Stimulated activated CD4-positive, alpha-beta T cell treated with anti-CD3 and anti-CD28 coated beads, TNF-alpha, amount 100 ng/mL, for 24 hours (primary cell): ENCODE data around the gene CPM.

Source experiments
- DNase-seq, 3 experiments: peaks; one replicate each; pipeline ENCODE4 v3.0.0-alpha.2; 2020; ENCODE audit warnings: low read depth in 3 of 3

Gene CPM

DNA sequence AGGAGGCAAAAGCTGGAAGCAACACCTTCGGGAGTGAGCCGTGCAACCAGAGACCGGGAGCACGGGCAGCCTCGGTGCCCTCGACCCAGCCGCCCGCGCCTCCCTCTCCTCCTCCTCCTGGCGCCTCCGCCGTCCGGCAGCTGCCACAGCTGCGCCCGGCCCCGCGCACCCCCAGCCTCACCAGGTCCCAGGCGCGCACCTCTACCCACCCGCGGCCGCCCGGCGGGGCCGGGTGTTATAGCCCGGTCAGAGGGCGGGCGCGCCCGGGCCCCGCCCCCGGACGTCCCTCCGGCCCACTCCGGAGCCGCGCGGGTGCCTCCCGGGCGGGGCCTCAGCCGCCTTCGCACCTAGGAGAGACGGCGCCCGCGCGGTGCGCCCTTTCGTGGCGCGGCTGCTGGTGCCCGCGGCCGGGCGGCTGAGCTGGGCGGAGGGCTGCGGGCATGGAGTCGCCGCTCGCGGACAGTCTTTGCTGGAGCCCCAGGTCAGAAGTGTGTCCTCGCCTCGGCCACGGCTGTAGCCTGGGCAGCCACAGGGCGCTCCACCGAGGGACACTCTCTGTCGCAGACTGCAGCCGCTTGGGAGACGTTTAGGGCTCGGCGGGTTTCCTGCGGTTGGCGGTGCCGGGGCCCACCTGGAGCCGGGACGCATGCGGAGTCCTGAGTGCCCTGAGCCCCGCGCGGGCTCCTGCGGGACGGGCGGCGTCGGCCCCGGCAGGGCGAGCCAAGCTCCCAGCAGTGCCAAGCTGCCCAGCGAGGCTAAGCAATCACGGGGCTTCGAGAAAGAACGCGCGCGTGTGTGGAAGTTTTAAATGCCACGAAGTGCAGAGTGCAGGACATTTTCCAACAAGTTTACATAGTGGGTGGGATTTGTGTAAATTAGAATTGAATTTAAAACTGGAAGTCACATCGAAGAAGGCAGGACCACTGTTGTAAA lies at the start of gene CPM:
CPM (minus strand) TSS at position 211 of the 933 bp plus-strand sequence. CDS start 334 bp downstream, outside the sequence.
- peak; percentile 50 to 78 (median 58) for DNase-seq

DNA sequence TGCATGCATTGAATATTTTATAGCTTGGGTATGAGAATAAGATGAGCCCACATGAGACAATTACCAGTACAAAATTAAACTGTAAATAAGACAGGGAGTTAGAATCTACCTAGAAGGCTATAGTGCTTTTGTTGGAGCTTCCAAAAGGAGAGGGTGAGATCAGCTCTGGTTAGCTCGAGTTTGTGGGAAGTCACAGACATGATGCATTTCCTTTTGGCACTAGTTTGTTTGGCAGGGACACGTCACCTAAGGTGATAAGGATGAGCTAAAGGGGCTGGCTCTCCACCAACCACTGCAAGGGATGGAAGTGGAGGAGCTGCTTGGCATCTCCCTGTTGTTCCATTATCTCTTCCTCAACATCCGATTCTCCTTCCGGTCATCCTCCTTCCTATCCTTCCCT lies 48.5 kb upstream of the CPM start:
- no peak for DNase-seq

DNA sequence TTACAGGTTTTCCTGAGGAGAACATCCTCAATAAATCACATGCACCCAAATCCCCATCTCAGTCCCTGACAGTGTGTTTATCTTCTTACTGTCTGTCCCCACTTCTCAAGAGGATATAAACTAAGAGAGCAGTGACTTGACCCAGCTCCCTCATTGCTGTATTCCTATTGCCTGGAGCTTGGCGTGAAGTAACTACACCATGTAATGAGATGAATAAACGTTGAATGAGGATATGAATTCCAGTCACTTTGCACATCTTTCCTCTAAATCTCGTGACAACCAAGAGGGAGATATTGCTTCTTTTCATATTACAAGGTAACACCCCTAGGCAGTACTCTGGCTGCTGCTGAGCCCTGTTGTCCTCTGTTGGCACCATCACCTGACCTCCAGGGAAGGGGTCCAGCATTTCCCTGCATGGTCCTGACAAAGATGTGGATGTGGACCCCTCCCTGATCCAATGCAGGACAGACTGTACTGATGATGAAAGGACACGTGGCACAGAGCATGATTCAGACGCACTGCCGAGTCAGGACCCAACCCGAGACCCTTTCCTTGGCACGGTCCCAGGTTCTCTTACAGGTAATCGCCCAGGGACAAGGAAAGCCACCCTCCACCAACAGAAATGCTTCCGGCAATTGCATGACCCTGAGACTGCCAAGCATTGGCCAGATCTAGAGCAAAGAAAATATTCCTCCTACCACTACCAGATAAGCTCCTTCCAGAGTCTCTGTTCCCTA lies 47.7 kb upstream of the CPM start:
- no peak for DNase-seq

DNA sequence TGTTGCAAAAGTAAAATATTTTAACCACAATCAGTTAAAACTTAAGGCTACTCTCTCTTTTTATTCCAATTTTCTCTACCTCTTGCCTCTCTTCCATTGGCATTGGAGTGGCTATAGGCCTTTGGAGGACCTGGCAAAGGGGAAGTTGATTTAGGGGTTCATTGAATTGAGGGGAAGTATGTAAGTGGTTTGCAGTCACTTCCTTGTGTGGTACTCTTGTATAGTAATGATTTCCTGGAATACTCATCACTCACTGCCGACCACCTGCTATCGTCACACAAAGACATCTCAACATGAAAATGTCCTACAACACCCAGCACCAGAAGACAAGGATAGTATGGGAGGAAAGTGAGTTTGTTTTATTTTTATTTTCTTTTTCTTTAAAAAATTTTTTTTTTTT lies 45.7 kb upstream of the CPM start:
- no peak for DNase-seq

DNA sequence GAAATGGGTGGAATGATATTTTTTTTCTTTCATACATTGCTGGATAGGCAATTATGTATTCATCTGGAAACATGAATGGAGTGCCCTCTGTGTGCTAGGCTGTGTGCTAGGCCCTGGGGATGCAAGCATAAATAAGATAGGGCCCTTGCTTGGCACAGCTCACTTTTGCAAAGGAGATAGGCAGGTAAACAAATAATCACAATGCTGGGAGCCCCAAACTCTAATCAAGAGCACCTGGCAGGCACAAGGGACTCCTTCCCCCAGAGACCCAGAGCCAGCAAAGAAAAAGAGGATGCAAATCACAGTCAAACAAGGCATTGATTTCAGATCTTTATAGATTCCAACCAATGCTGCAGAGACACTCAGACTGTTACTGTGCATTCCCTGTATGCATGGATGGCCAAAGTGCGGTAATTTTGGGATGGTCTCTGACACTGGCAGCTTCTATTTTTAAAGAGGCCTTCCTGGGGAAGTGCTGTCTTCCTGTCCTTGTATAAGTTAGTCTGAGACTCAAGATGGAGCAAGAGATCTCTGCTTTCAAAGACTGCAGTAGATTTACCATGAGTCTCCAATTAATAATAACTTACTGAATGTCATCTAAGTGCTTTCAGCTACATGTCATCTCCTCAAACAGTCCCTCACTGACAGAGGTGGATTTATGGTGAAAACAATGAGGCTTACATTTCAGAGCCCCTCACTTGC lies 45.1 kb upstream of the CPM start:
- no peak for DNase-seq

DNA sequence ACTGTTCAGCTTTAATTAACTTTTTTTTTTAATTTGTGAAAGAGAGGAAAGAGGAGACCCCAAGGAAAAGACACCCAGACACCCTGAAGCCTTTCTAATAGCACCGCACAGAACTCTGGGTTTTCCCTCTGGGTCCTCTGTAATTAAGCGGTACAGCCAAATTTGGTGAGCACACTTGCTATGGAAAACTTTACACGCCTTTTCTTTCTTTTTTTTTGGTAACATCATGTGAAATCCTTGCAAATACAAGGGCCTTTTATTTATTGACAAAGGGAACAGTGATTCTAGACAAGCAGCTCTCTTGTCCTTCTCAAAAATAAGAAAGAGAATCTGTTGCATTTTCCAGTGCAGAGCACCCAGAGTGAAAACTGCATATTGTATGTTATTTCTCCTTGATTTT lies 44.4 kb upstream of the CPM start:
- DNase-seq = no peak

DNA sequence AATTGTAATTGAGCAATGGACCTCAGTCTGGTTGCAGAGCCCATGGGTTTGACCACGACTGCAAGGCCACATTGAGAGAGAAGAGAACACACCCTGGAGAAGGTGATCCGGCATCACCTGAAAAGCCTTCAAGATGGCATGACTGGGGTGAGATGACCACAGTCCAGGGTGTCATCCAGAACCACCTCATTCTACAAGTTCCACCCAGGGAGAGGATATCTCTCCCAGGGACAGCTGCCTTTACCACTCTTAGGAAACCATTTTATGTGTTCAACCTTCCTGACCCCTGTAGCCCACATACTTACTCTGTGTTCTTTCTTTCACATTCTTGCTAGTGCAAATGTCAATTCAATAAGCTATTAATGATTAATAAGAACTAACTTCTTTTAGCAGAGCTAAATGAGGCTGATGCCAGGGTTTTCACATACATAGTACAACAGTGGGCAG lies 43.4 kb upstream of the CPM start:
- no peak for DNase-seq

DNA sequence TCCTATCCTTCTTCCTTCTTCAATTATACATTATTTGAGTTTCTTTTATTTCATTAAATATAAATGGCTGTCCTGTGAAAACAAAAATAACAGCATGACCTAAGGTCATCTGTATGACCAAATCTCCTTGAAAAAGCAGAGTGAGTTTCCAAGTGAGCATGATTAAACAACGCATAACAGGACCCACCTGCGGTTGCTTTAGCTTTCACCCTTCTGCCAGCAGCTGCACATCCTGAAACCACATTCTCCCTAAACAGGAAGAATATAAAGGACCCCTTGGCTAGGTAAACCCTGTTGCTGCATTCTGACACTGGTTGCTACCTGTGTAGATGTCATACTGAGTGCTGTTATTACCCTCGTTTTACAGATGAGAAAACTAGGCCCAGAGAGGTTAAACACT lies 42.8 kb upstream of the CPM start:
- no peak for DNase-seq

DNA sequence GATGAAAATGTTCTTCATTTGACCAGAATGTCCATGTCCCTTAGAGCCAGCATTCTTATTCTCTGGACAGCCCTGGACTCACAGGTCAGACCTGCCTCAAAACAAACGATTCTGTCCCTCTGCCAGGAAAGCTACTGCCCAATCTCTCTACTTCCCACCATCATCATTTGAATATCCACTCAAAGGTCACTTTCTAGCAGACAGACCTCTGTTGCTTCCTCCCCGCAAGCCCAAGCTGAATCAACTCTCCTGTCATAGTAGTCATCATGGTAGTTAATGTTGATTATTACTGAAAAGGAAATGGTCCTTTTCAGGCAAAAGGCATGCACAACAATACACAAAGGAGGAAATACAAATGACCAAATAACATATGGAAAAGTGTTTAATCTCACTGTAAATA lies 39.6 kb upstream of the CPM start:
- DNase-seq = no peak

DNA sequence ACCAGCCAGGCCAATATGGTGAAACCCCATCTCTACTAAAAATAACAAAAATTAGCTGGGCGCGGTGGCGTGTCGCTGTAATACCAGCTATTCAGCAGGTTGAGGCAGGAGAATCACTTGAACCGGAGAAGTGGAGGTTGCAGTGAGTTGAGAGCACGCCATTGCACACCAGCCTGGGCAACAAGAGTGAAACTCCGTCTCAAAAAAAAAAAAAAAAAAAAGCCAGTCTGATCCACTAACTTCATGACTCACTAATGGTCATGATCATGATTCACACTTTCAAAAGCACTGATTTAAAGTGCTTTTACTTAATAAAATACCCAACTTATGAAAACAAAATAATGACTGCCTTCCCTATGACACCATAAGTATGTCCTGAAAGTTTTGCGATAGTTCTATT lies 38.4 kb upstream of the CPM start:
- DNase-seq = no peak

DNA sequence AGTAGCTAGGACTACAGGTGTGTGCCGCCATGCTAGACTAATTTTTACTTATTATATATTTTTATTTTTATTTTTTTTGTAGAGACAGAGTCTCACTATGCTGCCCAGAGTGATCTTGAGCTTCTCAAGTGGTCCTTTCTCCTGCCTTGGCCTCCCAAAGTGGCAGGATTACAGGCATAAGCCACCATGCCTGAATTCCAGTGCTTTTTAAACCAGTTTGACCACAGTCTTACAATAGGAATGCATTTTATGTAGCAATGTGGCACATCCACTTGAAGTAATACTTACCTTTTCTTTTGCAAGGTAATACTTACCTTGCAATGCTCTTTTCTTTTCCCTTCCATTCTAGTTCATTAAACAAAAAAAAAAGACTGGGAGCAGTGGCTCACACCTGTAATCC lies 38.0 kb upstream of the CPM start:
- DNase-seq = no peak

DNA sequence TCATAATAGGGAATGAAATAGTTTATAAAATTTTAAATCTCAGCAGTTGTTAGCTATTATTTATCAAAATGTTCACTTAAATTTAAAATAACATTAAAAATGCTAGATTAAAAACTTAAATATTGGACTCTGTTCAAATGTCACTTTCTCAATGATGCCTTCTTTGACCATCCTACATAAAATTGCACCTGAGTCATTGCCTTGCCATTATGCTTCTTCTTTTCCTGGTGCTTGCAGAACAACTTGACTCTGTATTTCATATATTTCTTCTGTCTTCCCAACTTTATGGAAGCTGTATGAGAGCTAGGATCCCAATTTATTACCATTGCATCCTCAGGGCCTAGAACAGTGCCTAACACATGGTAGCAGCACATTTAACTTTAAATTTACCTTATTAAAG lies 37.3 kb upstream of the CPM start:
- no peak for DNase-seq

DNA sequence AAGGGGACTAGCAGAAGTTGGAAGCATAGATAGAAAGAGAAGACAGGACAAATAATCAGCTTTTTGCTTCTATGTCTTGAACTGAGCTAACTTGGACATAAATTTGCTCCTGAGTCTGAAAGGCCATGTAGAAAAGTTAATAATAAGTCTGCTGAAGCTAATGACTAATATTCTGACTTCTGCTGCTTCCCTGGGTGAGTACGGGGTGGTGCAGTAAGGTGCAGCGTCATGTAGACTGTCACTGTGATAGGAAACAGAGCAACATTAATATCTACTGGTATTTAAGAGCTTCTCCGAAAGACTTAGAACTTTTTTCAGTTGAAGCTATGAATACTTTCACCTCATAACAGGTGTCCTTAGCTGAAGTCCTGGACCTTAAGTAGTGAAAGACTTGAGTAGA lies 34.1 kb upstream of the CPM start:
- no peak for DNase-seq

DNA sequence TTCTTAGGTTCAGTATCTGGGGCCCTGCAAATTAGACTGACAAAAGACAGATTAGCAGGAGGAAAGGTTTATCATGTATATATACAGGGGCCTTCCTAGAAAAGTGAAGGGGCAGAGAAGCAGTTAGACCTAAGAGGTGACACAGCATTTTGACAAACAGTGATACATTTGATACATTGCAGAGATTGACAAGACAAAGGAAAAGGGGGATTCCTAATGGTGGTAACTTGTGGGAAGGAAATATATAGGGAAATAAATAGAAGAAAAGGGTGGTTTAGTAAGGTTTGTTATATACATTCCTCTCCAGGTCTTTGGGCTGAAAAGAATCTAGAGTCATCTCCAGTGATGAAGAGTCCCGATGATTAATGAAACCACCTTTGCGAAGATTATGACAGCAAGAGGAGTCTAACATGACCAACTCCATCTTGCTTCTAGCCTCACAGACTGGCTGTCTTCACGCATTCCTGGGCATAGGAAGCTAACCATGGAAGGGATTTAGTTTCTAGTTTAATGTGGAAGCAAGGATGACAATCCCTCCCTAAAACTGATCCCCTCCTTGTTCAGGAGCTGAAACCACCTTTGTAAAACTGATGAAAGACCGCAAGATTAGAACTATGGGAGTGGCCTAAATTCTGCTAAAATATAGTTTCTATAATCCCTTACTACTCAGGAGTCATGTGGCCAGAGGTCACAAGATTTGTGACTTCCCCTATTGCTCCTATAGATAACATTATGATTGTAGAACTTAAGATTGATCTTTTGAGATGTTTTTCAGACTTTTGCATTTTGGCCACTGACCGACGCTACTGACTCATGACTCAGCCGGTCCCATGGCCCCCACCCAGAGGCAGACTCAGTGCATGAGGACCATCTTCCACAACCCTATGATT lies 31.1 kb upstream of the CPM start:
- no peak for DNase-seq

DNA sequence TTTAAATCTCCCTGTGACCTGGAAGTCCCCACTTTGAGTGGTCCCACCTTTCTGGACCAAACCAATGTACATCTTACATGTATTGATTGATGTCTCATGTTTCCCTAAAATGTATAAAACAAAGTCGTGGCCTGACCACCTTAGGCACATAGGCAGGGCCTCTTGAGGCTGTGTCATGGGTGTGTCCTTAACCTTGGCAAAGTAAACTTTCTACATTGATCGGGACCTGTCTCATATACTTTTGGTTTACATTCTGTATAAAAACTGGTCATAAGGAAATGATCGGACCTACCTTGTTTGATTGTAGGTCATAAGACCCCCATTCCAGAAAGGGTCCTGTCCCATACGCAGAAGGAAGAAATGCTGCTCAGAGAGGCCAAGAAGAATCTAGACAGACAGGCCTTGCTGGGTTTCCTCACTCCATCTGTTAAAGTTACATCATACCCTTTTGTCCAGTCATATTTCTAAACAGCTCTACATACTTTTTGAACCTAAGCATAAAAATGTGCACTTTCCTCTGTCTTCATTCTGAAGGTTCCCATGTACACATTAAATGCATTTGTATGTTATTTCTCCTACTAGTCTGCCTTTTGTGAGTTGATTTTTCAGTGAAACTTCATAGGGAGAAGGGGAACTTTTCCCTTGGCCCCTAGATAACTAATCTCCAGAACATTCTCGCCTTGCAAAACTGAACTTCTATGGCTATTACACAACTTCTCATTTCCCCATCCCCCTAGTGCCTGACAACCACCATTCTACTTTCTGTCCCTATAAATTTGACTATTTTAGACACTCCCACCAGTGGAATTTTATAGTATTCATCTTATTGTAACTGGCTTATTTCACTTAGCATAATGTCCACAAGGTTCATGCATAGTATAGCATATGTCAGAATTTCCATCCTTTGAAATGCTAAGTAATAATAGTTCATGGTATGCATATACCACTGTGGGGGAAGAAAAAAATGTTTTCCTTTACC lies 30.2 kb upstream of the CPM start:
- DNase-seq = no peak

DNA sequence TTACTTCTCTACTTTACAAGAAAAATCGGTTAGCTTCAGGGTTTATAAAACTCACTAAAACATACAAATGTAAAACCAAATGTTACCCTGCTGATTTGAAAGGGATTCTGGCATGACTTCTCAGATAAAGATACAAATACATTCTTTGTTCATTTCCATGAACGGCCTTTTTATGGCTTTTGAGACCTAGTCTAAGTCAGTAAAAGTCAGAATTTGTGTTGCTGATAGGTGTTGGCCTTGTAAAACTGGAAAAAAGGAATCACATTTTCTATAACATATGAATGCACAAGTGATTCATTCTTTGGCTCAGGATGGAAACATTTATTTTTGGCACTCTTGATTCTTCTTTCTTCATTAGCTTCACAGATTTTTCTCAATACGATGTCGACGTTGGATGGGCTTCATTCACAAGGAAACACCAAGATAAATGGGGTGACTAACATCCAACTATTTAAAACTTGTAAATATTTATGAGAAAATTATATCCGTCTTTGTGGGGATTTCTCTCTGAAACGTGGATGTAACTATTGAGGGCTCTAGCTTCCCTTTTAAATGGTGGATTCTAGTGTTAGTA lies 27.0 kb upstream of the CPM start:
- DNase-seq = no peak

DNA sequence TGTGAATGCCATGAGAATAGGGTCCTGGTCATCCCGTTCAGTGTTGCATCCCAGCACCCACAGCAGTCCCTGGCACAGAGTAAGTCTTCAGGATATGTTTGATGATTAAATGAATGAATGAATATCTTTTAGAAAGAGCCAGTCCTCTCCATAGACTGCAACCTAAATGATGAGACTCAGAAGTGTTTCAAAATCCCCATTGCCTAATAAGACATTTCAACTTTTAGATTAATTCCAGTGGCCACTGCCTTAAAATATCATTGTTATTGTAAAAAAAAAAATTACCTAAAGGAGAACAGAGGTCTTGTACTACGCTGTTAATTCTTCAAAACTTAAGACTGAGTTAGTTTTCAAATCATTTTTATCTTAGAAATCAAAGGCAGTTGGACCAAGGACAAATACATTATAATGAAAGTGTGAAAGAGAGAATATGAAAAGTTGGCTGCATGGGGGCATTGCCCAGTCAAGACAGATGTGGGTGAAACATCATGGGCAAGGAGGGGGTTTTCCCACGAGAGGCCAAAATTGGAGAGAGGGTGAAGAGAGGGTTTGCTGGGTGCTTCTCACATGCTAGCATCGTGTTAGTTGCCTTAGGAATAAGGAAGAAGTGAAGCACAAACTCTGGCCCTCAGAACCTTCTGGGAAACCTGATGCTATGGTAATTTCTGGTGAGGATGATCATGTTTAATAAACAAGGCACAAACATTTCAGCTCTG lies 26.3 kb upstream of the CPM start:
- DNase-seq = no peak

DNA sequence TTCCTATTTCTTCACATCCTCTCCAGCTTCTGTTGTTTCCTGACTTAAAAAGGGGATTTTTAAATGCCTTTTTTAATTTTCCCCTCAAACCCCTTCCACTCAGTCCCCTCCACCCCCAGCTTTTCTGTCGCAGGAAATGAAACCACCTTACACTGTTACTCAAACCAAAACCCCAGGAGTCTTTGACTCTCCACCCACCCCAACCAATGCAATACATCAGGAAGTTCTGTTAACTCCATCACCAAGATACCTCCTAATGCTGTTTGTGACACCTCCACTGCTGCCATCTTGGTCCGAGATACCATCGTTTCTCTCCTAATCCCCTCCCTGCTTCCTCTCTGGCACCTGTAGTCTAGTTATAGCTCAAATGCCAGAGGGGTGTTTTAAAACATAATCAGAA lies 25.4 kb upstream of the CPM start:
- peak; percentile 23 to 32 (median 31) for DNase-seq

DNA sequence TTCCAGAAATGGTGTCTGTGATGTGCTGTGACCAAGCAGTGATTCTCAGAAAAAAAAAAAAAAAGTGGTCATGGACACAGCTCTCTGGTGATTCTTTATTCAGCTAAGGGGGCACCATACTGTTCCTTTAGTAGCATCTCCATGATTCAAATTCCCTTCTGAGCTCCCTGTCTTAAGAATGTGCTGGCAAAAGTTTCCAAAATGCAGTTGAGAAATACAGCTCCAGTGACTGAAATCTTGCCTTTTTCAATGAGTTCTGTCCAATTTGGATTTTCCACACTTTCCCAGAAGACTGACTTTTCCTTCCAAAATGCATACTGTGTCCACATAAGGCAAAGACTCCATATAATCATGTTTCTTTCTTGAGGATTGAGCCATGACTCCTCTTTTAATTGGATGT lies 24.3 kb upstream of the CPM start:
- DNase-seq = no peak
